GM21423 (cell line): ENCODE measurements around the gene CDC42BPA.
A peak's percentile ranks its signal among the peaks of the same experiment; 100 is the strongest.
"Not testable (repeated sequence)": the region's sequence is repeated elsewhere in the genome, so short reads cannot be mapped to it uniquely, and the experiment has no call there.

Experiments
- ATAC-seq: cut with Tn5 transposase; IDR thresholded peaks from one replicate; pipeline ENCODE4 v1.9.1; 2021; ENCODE audit warnings: mild to moderate bottlenecking, moderate library complexity; ENCODE audit not compliant: unreplicated experiment

CDC42BPA gene

GRCh38 chr1:227004796-227005195 is 313.5 kb downstream of the CDC42BPA start:
- ATAC-seq: no peak

- no peak for ATAC-seq
These were observed 315.1 kb downstream of the CDC42BPA start for GRCh38 chr1:227003165-227003564.

- ATAC-seq: no peak
These were observed 315.7 kb downstream of the CDC42BPA start for GRCh38 chr1:227002531-227003049.

- ATAC-seq: not testable (repeated sequence)
These were observed 318.7 kb downstream of the CDC42BPA start for GRCh38 chr1:226999579-226999978.

GRCh38 chr1:226995365-226996332 is 322.6 kb downstream of the CDC42BPA start:
- peak; percentile 94 for ATAC-seq

- ATAC-seq: no peak
These were observed 323.5 kb downstream of the CDC42BPA start for GRCh38 chr1:226994586-226995364.

- ATAC-seq: no peak
These were observed 324.3 kb downstream of the CDC42BPA start for GRCh38 chr1:226993814-226994585.

- ATAC-seq: no peak
These were observed 326.4 kb downstream of the CDC42BPA start for GRCh38 chr1:226991920-226992319.

- peak; percentile 71 for ATAC-seq
These were observed 328.1 kb downstream of the CDC42BPA start for GRCh38 chr1:226990133-226990716.

- no peak for ATAC-seq
These were observed 329.0 kb downstream of the CDC42BPA start for GRCh38 chr1:226989085-226989920.

- no peak for ATAC-seq
These were observed 330.0 kb downstream of the CDC42BPA start for GRCh38 chr1:226988334-226988666.

- no peak for ATAC-seq
These were observed 330.5 kb downstream of the CDC42BPA start for GRCh38 chr1:226987623-226988333.

- no peak for ATAC-seq
These were observed 331.1 kb downstream of the CDC42BPA start for GRCh38 chr1:226987179-226987536.

- no peak for ATAC-seq
These were observed 331.7 kb downstream of the CDC42BPA start for GRCh38 chr1:226986496-226987178.

- no peak for ATAC-seq
These were observed 332.3 kb downstream of the CDC42BPA start for GRCh38 chr1:226985839-226986463.

- ATAC-seq: no peak
These were observed 333.0 kb downstream of the CDC42BPA start for GRCh38 chr1:226985239-226985838.

GRCh38 chr1:226984521-226985238 is 333.6 kb downstream of the CDC42BPA start:
- no peak for ATAC-seq
